ENCODE data around the gene MAGEA1. TPM values are rescaled to one million over a fixed set of nuclear protein-coding genes. Genes with fewer than 3 reads are reported as not detected.
"Not testable (repeated sequence)": the region's sequence is repeated elsewhere in the genome, so short reads cannot be mapped to it uniquely, and the experiment has no call there.

MAGEA1 gene
- total RNA-seq: not detected

GRCh38 chrX:153179131-153179530, at the start of gene MAGEA1:
Gene MAGEA1, plus strand, starts transcription at chrX:153179284. Its CDS starts 3,106 bp downstream, at chrX:153182390.
- Histone ChIP-seq H3K36me3 (no peaks in the 10 kb centered on the region), H3K4me1 (no peaks in the 10 kb centered on the region), H3K27me3 (no peaks in the 10 kb centered on the region), H3K27ac (no peak within 1 kb of the TSS), H3K4me3 (no peak within 1 kb of the TSS), H3K9me3 (no peaks in the 10 kb centered on the region)
- DNase-seq (ENCODE audit: low spot score in 2 of 2): no peak
- WGBS: 93% methylated on average over 17 of the region's 19 CpGs
- TF ChIP-seq EP300 (IDR thresholded peaks at IDR 0.05): no peak
- TF ChIP-seq POLR2A (IDR thresholded peaks at IDR 0.05): no peak
- no peak for TF ChIP-seq CTCF (IDR thresholded peaks at IDR 0.05)
- TF ChIP-seq POLR2AphosphoS5 (IDR thresholded peaks at IDR 0.05): no peak

GRCh38 chrX:153132924-153133323, 46.2 kb upstream of the MAGEA1 start:
- H3K27ac ChIP-seq; DNase-seq (ENCODE audit: low spot score in 2 of 2); H3K4me1 ChIP-seq; H3K36me3 ChIP-seq; H3K9me3 ChIP-seq; H3K4me3 ChIP-seq; H3K27me3 ChIP-seq: not testable (repeated sequence)
- no CpG with 5 or more reads among the region's 12 CpGs for WGBS

GRCh38 chrX:153139074-153139473, 40.0 kb upstream of the MAGEA1 start:
- not testable (repeated sequence) for H3K4me1 ChIP-seq; H3K9me3 ChIP-seq; H3K27ac ChIP-seq; H3K4me3 ChIP-seq; H3K36me3 ChIP-seq; DNase-seq (ENCODE audit: low spot score in 2 of 2); H3K27me3 ChIP-seq
- no CpG with 5 or more reads among the region's 4 CpGs for WGBS

- not testable (repeated sequence) for H3K4me3 ChIP-seq; H3K27me3 ChIP-seq; H3K9me3 ChIP-seq; H3K36me3 ChIP-seq; H3K4me1 ChIP-seq; DNase-seq (ENCODE audit: low spot score in 2 of 2); H3K27ac ChIP-seq
- WGBS: no CpG with 5 or more reads among the region's 7 CpGs
Measured at GRCh38 chrX:153146288-153146687, 32.8 kb upstream of the MAGEA1 start.

- Histone ChIP-seq H3K4me1 (no peaks in the 10 kb centered on the region), H3K27me3 (peaks cover 4% of the 10 kb centered on the region), H3K36me3 (no peaks in the 10 kb centered on the region), H3K4me3 (no peak overlapping the region), H3K9me3 (no peaks in the 10 kb centered on the region), H3K27ac (no peak overlapping the region)
- TF ChIP-seq CTCF (IDR thresholded peaks at IDR 0.05) (no peak), POLR2A (IDR thresholded peaks at IDR 0.05) (no peak), EP300 (IDR thresholded peaks at IDR 0.05) (no peak), POLR2AphosphoS5 (IDR thresholded peaks at IDR 0.05) (no peak)
- WGBS: 60% methylated on average over 3 of the region's 3 CpGs
- DNase-seq (ENCODE audit: low spot score in 2 of 2): no peak
Measured at GRCh38 chrX:153153516-153153915, 25.6 kb upstream of the MAGEA1 start.

- Histone ChIP-seq H3K36me3 (no peaks in the 10 kb centered on the region), H3K27me3 (no peaks in the 10 kb centered on the region), H3K27ac (no peak overlapping the region), H3K9me3 (no peaks in the 10 kb centered on the region), H3K4me1 (no peaks in the 10 kb centered on the region), H3K4me3 (no peak overlapping the region)
- no peak for DNase-seq (ENCODE audit: low spot score in 2 of 2)
- TF ChIP-seq CTCF (IDR thresholded peaks at IDR 0.05) (no peak), POLR2AphosphoS5 (IDR thresholded peaks at IDR 0.05) (no peak), POLR2A (IDR thresholded peaks at IDR 0.05) (no peak), EP300 (IDR thresholded peaks at IDR 0.05) (no peak)
- WGBS: 59% methylated on average over 5 of the region's 5 CpGs
Measured at GRCh38 chrX:153157450-153157849, 21.6 kb upstream of the MAGEA1 start.

- 88% methylated on average over 7 of the region's 7 CpGs for WGBS
- H3K4me1 ChIP-seq: no peaks in the 10 kb centered on the region
Measured at GRCh38 chrX:153158319-153158718, 20.8 kb upstream of the MAGEA1 start.

More at GRCh38 chrX:153158319-153158718, 20.8 kb upstream of the MAGEA1 start:
- H3K36me3 ChIP-seq: no peaks in the 10 kb centered on the region
- no peaks in the 10 kb centered on the region for H3K27me3 ChIP-seq
- H3K9me3 ChIP-seq: no peaks in the 10 kb centered on the region
- no peak for DNase-seq (ENCODE audit: low spot score in 2 of 2)
- no peak overlapping the region for H3K27ac ChIP-seq
- no peak for TF ChIP-seq POLR2A (IDR thresholded peaks at IDR 0.05)
- TF ChIP-seq POLR2AphosphoS5 (IDR thresholded peaks at IDR 0.05): no peak
- H3K4me3 ChIP-seq: no peak overlapping the region

All from suprapubic skin (tissue), 4 donors.